ENCODE data around the gene ENDOD1.

ENDOD1 gene

GRCh38 chr11:95076981-95077380 lies 12.7 kb upstream of the ENDOD1 start:
- peak; percentile 71 for DNase-seq

DNA sequence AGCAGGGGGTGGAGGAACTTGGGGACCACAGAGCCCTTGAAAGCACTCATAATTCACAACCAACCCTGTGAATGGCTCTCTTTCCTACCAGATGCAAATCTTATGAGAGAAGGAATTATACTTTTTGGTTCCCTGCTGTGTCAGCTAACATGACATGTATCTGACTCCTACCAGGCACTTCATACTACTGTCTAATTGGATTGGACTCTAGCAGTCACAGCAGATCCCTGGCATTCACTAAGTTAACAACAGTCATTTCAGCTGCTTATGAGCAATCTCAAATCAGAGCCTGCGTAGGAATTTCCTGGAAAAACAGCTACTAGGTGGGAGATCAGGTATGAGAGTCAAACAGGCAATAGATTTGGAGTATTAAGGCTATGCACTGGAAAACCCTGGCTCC lies 11.1 kb upstream of the ENDOD1 start:
- DNase-seq: no peak

GRCh38 chr11:95081010-95081409 lies 8.6 kb upstream of the ENDOD1 start:
- no peak for DNase-seq

DNA sequence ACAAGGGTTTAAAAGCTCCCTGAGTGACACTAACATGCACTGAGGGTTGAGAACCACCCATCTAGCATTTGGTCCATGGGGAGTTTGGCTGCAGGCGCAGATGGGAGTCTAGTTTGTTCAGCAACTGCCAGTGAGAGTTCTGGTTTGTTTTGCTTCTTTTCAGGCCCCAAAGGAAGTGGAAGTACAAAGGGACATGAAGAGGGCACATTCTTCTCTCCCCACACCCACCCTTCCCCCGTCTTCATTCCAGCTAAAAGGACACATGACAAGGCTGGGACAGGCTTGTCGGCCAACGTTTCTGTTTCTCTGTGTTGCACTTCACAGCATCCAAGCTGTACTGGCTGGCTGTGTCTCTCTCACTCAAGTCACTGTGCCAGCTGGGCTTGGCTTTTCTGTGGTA lies 8.2 kb upstream of the ENDOD1 start:
- no peak for DNase-seq

DNA sequence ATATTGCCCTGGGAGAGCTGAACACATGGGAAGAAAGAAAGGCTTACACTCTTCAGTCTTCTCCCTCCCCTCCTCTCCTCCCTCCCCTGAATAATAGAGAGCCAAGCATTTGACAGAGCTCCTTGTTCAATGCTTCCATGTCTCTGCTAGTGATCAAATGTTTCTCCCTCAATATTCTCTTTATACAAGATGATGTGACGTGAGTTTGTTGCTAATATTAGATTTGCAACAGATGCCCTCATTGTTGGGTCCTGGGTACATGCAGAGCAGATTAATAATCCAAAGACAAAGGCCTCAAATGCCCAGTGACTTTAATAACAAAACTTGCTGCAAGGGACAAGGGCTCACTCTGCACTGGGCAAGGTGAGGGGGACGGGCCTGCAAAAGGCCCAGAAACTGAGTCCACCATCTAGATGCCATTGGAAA lies 7.1 kb upstream of the ENDOD1 start:
- DNase-seq: no peak

- no peak for DNase-seq
These were observed 5.1 kb upstream of the ENDOD1 start for GRCh38 chr11:95084509-95084908.

- DNase-seq: no peak
These were observed 4.4 kb upstream of the ENDOD1 start for GRCh38 chr11:95085117-95085816.

GRCh38 chr11:95086151-95086550 lies 3.5 kb upstream of the ENDOD1 start:
- no peak for DNase-seq

DNA sequence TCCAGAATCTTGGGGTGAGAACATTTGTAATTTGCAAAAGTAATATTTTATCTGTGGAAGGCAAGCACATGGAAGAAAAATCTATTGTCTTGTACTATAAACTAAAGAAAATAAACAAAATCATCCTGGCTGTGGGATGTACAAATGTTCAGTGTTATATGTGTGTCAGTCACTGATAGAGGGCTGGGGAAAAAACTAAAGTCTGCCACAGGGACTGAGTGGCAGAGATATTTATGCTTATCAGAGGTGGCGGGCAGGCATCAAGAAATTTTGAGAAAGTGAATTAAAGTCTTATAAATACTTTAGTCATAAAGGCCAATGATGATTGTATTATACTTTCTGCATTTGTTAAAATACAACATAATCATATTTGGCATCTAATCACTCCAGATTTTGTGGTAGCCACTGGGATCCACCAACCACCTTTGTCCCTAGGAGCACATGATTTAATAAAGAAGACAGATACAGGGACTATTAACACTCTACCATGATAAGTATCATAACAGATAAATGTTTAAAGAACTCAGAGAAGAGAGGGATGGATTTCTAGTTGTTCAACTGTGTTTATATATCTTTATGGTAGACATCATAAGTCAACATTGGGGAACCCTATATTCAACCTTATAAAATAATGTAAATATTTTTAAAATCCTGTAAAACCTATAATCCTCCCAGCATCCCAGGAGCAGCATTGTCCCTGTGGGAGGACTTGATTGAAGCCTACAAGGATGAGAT lies 2.6 kb upstream of the ENDOD1 start:
- DNase-seq: peak; percentile 76

- peak; percentile 57 for DNase-seq
These were observed 563 bp upstream of the ENDOD1 start for GRCh38 chr11:95088946-95089619.

DNA sequence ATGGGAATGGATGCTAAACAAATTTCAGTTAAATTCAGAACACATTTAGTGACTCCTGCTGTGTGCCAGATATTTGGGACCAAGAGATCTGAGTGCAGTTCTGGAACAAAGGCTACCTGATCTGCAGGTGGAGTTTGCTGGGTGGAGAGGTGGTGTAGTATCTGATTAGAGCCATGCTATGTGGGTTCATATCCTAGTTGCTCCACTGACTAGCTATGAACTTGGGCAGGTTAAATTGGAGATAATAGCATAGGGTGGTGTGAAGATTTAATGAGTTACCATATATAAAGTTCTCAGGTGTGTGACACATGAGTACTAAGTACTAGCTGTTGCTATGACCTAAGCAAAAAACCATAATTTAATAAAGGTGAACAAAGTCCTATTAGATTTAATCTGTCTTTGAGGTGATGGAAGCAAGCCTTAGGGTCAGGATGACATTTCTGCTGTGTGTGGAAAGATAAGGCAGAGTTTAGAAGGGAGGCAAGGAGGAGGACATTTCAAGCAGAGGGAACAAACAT lies 2.1 kb downstream of the ENDOD1 start:
- no peak for DNase-seq

DNA sequence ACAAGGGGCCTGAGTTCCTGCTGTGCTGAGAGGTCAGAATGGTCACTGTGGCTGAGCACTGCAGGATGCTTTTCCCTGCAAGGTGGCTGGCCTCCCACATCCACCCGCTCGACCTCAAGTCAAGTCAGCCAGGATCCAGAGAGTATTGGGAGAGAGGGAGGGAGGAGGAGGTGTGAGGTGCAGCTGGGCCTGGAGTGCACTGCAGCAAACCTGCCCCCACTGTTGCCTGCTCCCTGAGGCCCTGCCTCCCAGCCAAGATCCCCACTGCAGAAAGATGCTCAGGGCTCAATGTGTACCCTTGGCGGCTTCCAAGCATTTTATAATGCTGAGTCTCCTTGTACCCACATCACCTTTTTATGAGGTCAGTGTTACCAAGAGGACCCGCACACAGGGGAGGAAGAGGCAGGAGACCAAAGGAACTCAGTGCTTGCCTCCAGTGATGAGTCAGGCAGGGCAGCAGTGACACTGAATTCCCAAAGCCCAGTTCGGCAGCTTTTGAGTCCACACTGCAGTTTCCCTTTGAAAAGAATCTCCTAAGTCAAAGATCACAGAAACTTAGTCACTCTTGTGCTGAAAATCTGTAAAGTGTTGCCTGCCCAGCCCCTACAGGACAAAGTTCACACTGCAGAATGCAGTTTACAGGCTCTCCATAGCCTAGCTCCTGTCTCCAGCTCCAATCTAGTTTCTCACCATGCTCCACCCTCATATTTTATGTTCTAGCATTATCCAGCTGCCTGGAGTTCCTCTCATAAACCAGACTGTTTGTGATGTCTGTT lies 3.1 kb downstream of the ENDOD1 start:
- peak; percentile 65 for DNase-seq

- no peak for DNase-seq
These were observed 3.9 kb downstream of the ENDOD1 start for GRCh38 chr11:95093548-95093947.

DNA sequence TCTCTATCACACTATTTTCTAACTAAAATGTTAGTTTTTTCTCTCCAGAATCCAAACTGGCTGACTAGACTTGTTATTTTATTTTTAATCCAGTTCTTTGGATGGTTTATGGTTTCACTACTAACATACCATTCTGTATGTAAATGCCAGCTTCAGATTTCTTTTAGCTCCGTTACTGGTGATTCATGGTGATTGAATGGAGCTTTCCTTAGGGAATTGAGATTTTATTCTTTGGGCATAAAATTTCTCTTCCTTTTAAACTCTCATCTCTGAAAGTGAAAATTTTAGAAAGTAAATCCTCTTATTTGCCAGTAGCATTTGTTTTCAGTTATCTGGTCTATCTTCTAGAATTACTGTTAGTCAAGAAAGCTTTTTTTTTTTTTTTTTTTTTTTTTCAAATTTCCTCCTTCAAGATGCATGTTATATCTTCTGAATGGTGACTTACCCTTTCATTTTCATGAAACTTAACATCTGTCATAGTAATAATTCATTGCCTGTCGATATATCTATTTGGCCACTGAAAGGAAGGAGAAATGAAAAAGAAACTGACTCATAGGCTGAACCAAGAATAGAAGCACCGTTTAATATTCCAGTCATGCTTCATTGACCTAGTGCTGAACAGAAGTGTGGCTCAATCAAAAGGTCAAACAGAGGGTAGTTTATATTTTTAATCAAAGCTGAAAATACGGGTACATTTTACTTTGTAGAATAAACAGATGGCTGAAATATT lies 6.4 kb downstream of the ENDOD1 start:
- no peak for DNase-seq

GRCh38 chr11:95097209-95097608 lies 7.6 kb downstream of the ENDOD1 start:
- no peak for DNase-seq

DNA sequence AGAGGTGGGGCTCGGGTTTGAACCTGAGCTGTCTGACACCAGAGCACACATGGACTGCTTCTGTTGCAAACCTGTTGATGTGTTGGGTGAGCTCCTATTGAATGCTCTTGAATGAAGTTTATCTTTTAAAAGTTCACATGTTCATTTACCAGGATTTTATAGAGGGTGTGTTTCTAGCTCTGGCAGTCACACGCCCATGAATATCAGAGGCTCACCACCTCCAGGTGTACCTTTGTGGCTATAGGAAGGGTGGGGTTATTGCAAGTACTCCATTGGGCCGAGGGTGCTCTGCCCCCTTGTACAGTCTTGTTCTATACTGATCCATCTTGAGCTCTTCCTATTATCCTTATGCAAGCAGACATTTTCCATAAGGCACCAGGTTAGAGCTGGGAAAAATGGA lies 9.2 kb downstream of the ENDOD1 start:
- no peak for DNase-seq

DNA sequence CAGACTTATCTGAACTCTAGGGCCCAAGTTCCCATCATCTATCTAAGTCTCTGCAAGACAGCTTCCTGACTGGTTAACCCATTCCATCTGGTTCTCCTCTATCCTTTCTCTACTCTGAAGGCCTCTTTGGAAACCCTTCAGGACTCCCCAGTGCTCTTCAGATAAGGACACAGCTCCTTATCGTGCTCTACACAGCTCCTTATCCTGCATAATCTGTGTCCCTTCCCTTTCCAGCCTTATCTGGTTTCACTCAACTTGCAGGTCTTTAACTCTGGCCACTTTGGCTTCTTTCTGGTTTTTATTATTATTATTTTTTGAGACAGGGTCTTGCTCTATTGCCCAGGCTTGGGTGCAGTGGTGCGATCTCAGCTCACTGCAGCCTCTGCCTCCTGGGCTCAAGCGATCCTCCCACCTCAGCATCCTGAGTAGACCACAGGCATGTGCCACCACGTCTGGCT lies 10.6 kb downstream of the ENDOD1 start:
- DNase-seq: peak; percentile 48

DNA sequence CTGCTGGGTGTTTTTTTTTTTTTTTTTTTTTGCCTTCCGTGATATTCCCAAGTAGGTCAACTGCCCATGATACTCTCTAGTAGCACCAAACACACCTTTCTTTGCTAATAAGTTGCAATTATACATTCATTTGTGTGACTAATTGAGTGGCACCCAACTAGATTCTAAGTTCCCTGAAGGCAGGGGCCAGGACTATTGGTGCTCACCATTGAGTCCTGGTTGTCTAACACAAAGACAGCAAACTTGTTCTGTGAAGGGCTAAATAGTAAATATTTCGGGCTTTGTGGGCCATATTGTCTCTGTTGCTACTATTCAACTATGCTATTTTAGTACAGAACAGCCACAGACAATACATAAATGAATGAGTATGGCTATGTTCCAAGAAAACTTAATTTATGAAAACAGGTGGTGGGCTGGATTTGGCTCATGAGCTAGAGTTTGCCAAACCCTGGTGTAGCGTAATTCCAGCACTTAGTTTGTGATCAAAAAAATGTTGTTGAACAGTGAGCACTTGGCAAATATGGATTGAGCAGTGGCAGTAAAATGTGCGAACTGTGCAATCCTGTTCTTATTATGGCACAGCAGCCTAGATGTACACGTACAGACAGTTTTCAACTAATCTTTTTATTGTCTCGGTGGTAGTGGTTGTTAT lies 11.3 kb downstream of the ENDOD1 start:
- DNase-seq: no peak

GRCh38 chr11:95101935-95102334 lies 12.3 kb downstream of the ENDOD1 start:
- no peak for DNase-seq

- DNase-seq: no peak
These were observed 13.1 kb downstream of the ENDOD1 start for GRCh38 chr11:95102733-95103132.

GRCh38 chr11:95103701-95104100 lies 14.1 kb downstream of the ENDOD1 start:
- DNase-seq: no peak

All from hematopoietic multipotent progenitor cell treated with erythropoietin and hydrocortisone succinate and interleukin-3 and kit ligand, for 6 days (in vitro differentiated cells).